K562 (cell line): ENCODE measurements around the gene CD82. TPM values are rescaled to one million over a fixed set of nuclear protein-coding genes. Genes with fewer than 3 reads are reported as not detected.
A peak's percentile ranks its signal among the peaks of the same experiment; 100 is the strongest.

Source experiments
- CC2D1A ChIP-seq: fragments of 450-650 bp; IDR thresholded peaks from 2 replicates; pipeline ENCODE4 v1.6.1; 2017; ENCODE audit warnings: mild to moderate bottlenecking
- CHD4 ChIP-seq: fragments of 200-600 bp; sonication (generic); IDR thresholded peaks from 3 replicates; pipeline ENCODE4 v1.6.1; 2012; ENCODE audit warnings: low read depth, mild to moderate bottlenecking, mixed read lengths, low read length, inconsistent platforms; ENCODE audit not compliant: insufficient read depth, insufficient replicate concordance, poor library complexity, severe bottlenecking
- DLX4 ChIP-seq: fragments of 250-450 bp; sonication (Bioruptor Pico); IDR thresholded peaks from 2 replicates; pipeline ENCODE4 v1.6.1; 2021; ENCODE audit warnings: mild to moderate bottlenecking
- GMEB1 ChIP-seq: fragments of 250-450 bp; sonication (Bioruptor Pico); IDR thresholded peaks from 2 replicates; pipeline ENCODE4 v1.4.0; 2020; ENCODE audit warnings: mild to moderate bottlenecking
- HDAC1 ChIP-seq, 2 experiments: fragments of 450-650 bp; IDR thresholded peaks; 2 replicates each; pipeline ENCODE4 v1.6.1; 2016 to 2017; ENCODE audit warnings: inconsistent platforms in 1 of 2, mild to moderate bottlenecking in 1 of 2, moderate library complexity in 1 of 2
- LCOR ChIP-seq: sonication (generic); formaldehyde crosslinking; IDR thresholded peaks from 2 replicates; pipeline ENCODE4 v1.8.0; 2022; ENCODE audit warnings: mild to moderate bottlenecking, missing genetic modification reagents
- NFE2L1 ChIP-seq: fragments of 450-650 bp; IDR thresholded peaks from 2 replicates; pipeline ENCODE4 v1.6.1; 2016; ENCODE audit warnings: missing genetic modification characterization, low read depth, mild to moderate bottlenecking, missing compliant biosample characterization, moderate library complexity, borderline replicate concordance
- NR2C2 ChIP-seq, 2 experiments: fragments of 200-800 bp in 1 of 2; sonication (Bioruptor generic) in 1 of 2; sonication (generic) in 1 of 2; formaldehyde crosslinking in 1 of 2; IDR thresholded peaks; 2 replicates each; pipeline versions ENCODE4 v1.6.1 to v1.8.0; 2016 to 2022; ENCODE audit warnings: mild to moderate bottlenecking in 1 of 2, missing compliant biosample characterization in 1 of 2, missing genetic modification characterization in 1 of 2, missing genetic modification reagents in 1 of 2
- PHF8 ChIP-seq: fragments of 200-600 bp; sonication (generic); IDR thresholded peaks from 2 replicates; pipeline ENCODE4 v1.6.1; 2012; ENCODE audit warnings: mixed run types, mild to moderate bottlenecking, inconsistent platforms, low read length, moderate library complexity, borderline replicate concordance
- POLR2B ChIP-seq: fragments of 450-650 bp; IDR thresholded peaks from 2 replicates; pipeline ENCODE4 v1.6.1; 2018; ENCODE audit warnings: low read depth; ENCODE audit not compliant: partially characterized antibody
- RCOR1 ChIP-seq, 2 experiments: IDR thresholded peaks; 2 replicates each; pipeline ENCODE4 v1.6.1; 2012; ENCODE audit warnings: low read depth in 2 of 2, low read length in 2 of 2, borderline replicate concordance in 1 of 2, improper control_type of control experiment in 1 of 2
- SAP30 ChIP-seq: fragments of 200-600 bp; sonication (generic); IDR thresholded peaks from 2 replicates; pipeline ENCODE4 v1.6.1; 2012; ENCODE audit warnings: borderline replicate concordance, low read depth, mild to moderate bottlenecking, moderate library complexity, low read length, control low read depth, inconsistent platforms; ENCODE audit not compliant: insufficient read depth, poor library complexity, severe bottlenecking
- SMAD2 ChIP-seq: fragments of 150-350 bp; IDR thresholded peaks from 2 replicates; pipeline ENCODE4 v1.6.1; 2014; ENCODE audit warnings: low read depth, mild to moderate bottlenecking, low read length
- SMAD4 ChIP-seq: fragments of 250-450 bp; sonication (Bioruptor Pico); conservative IDR thresholded peaks from 2 replicates; pipeline ENCODE4 v1.8.0; 2021; ENCODE audit warnings: inconsistent platforms, mild to moderate bottlenecking, moderate library complexity
- ZNF134 ChIP-seq: fragments of 250-450 bp; sonication (Bioruptor Pico); conservative IDR thresholded peaks from 2 replicates; pipeline ENCODE4 v1.4.0; 2020
- ZNF212 ChIP-seq: fragments of 450-650 bp; formaldehyde crosslinking; IDR thresholded peaks from 2 replicates; pipeline ENCODE4 v1.4.0; 2020; ENCODE audit warnings: mild to moderate bottlenecking
- ZNF239 ChIP-seq: fragments of 250-450 bp; sonication (Bioruptor Pico); IDR thresholded peaks from 2 replicates; pipeline ENCODE4 v1.4.0; 2020; ENCODE audit warnings: mild to moderate bottlenecking
- ZNF444 ChIP-seq: fragments of 250-450 bp; sonication (Bioruptor Pico); IDR thresholded peaks from 2 replicates; pipeline ENCODE4 v1.4.0; 2020; ENCODE audit warnings: mild to moderate bottlenecking, moderate library complexity
- ZNF511 ChIP-seq: sonication (generic); formaldehyde crosslinking; IDR thresholded peaks from 2 replicates; pipeline ENCODE4 v1.8.0; 2022; ENCODE audit warnings: mild to moderate bottlenecking, missing genetic modification reagents
- ZNF655 ChIP-seq: fragments of 250-450 bp; sonication (Bioruptor Pico); IDR thresholded peaks from 2 replicates; pipeline ENCODE4 v1.5.0; 2021
- polyA plus RNA-seq, 8 experiments: library from polyadenylated mRNA; depleted of rRNA in 4 of 8; stranded (reverse) in 5 of 8; unstranded in 3 of 8; fragments of >200 nt; fragmentation: Nextera tagmentation in 2 of 8; fragmentation: Illumina TruSeq in 1 of 8; extraction: Ambion mirVana in 2 of 8; extraction: Trizol in 1 of 8; gene quantifications; 2 replicates each; pipeline versions ENCODE4 v1.2.1 to v1.2.3, GENCODE V29; 2011 to 2014; ENCODE audit warnings: inconsistent platforms in 1 of 8, missing spikeins in 1 of 8
- total RNA-seq, 7 experiments: library from RNA; depleted of rRNA in 6 of 7; stranded (reverse); fragments of >200 nt in 6 of 7; fragmentation: Illumina TruSeq in 2 of 7; extraction: Trizol in 2 of 7; gene quantifications; 2 replicates each; pipeline versions ENCODE4 v1.2.1 to v1.2.3, GENCODE V29; 2011 to 2021; ENCODE audit warnings: low replicate concordance in 1 of 7
- TF ChIP-seq, protein P1 (sequence below), 2 experiments: IDR thresholded peaks; 2 replicates each; pipeline ENCODE4 v1.6.1; 2012; ENCODE audit warnings: improper control_type of control experiment in 2 of 2, low read depth in 2 of 2, low read length in 2 of 2, borderline replicate concordance in 1 of 2

Gene CD82
- total and polyA plus RNA-seq, 9 of the 15 experiments (the other 6 are each of a cell fraction or from before 2014, with no cell fraction given): 0.27 to 9.4 (median 3.0) TPM

- TF ChIP-seq CHD4: no peak
- TF ChIP-seq POLR2B: no peak
- no peak for TF ChIP-seq CC2D1A
- TF ChIP-seq HDAC1 (IDR thresholded peaks at IDR 0.05): peak in 1 of 2 experiments; percentile 59; a peak in 2 of 4 replicates
- peak; percentile 22 for TF ChIP-seq SAP30
- TF ChIP-seq ZNF239: no peak
- TF ChIP-seq ZNF655 (CRISPR knock-in tag): no peak
- no peak for TF ChIP-seq NFE2L1
- TF ChIP-seq ZNF511 (CRISPR knock-in tag): no peak; the same call in 1 of the 2 replicates
- TF ChIP-seq ZNF212 (CRISPR knock-in tag): no peak
- TF ChIP-seq, protein P1, sequence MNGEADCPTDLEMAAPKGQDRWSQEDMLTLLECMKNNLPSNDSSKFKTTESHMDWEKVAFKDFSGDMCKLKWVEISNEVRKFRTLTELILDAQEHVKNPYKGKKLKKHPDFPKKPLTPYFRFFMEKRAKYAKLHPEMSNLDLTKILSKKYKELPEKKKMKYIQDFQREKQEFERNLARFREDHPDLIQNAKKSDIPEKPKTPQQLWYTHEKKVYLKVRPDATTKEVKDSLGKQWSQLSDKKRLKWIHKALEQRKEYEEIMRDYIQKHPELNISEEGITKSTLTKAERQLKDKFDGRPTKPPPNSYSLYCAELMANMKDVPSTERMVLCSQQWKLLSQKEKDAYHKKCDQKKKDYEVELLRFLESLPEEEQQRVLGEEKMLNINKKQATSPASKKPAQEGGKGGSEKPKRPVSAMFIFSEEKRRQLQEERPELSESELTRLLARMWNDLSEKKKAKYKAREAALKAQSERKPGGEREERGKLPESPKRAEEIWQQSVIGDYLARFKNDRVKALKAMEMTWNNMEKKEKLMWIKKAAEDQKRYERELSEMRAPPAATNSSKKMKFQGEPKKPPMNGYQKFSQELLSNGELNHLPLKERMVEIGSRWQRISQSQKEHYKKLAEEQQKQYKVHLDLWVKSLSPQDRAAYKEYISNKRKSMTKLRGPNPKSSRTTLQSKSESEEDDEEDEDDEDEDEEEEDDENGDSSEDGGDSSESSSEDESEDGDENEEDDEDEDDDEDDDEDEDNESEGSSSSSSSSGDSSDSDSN (IDR thresholded peaks at IDR 0.05; ENCODE audit: borderline replicate concordance in 1 of 2, low read depth in 2 of 2, low read length in 2 of 2): no peak
- TF ChIP-seq DLX4: no peak
- no peak for TF ChIP-seq GMEB1 (CRISPR knock-in tag)
- no peak for TF ChIP-seq NR2C2 (CRISPR knock-in tag; IDR thresholded peaks at IDR 0.05)
- peak; percentile 49 for TF ChIP-seq NR2C2 (tag; IDR thresholded peaks at IDR 0.05)
- no peak for TF ChIP-seq SMAD2
- TF ChIP-seq PHF8: peak; percentile 53; the same call in 1 of the 2 replicates
- no peak for TF ChIP-seq RCOR1 (IDR thresholded peaks at IDR 0.05; ENCODE audit: borderline replicate concordance in 1 of 2, low read depth in 2 of 2, low read length in 2 of 2)
- 0 out of 2 replicates have a peak, but pooled peaks have one; percentile 30 for TF ChIP-seq SMAD4 (CRISPR knock-in tag)
- no peak for TF ChIP-seq ZNF444
- TF ChIP-seq LCOR (CRISPR knock-in tag): no peak
- TF ChIP-seq ZNF134: no peak
Measured at GRCh38 chr11:44564670-44565210, 723 bp upstream of the CD82 start (continued).
